IMR-90 (cell line): Measurements from ENCODE around the gene SPINT2. TPM values are rescaled to one million over a fixed set of nuclear protein-coding genes. Genes with fewer than 3 reads are reported as not detected.

ENCODE experiments used
- ATAC-seq: fragments of 200-7000 bp; cut with Tn5 transposase; 2 replicates; pipeline ENCODE4 v1.9.1; 2020; ENCODE audit warnings: low read depth, mild to moderate bottlenecking, moderate library complexity
- BruUV-seq: library from RNA; stranded (reverse); fragments of 400-500 nt; replicated peaks from 2 replicates; lab custom pipeline; 2021; lab: Mats Ljungman, UMichigan
- CTCF ChIA-PET: fragments of 300-600 bp; formaldehyde crosslinking; extraction: SDS; loops from one replicate; lab custom pipeline; 2021; ENCODE audit warnings: antibody characterized with exemption; lab: Yijun Ruan, JAX
- POLR2A ChIA-PET: fragments of 300-600 bp; sonication (Branson Sonifier 250); formaldehyde crosslinking; loops from one replicate; lab custom pipeline; 2022; ENCODE audit warnings: antibody characterized with exemption; ENCODE audit not compliant: unreplicated experiment; lab: Charles Lee
- DNase-seq: peaks from one replicate; pipeline ENCODE4 v3.0.0; 2013
- H2AFZ ChIP-seq: replicated peaks from 2 replicates; pipeline ENCODE3; 2013; ENCODE audit warnings: low read length, mild to moderate bottlenecking; ENCODE audit not compliant: poor library complexity
- H2AK5ac ChIP-seq: 2 replicates; pipeline ENCODE4 v1.6.1; 2013; ENCODE audit warnings: low read depth, low read length, inconsistent platforms
- H2AK9ac ChIP-seq: replicated peaks from 2 replicates; pipeline ENCODE3; 2013; ENCODE audit warnings: mild to moderate bottlenecking, low read depth, low read length, moderate library complexity; ENCODE audit not compliant: poor library complexity
- H2BK120ac ChIP-seq: 2 replicates; pipeline ENCODE4 v1.6.1; 2013; ENCODE audit warnings: low read depth, low read length, inconsistent platforms
- H2BK15ac ChIP-seq: 3 replicates; pipeline ENCODE4 v1.6.1; 2013; ENCODE audit warnings: low read depth, low read length, inconsistent platforms
- H2BK20ac ChIP-seq: 2 replicates; pipeline ENCODE4 v1.6.1; 2013; ENCODE audit warnings: low read depth, mild to moderate bottlenecking, inconsistent platforms, low read length, moderate library complexity
- H2BK5ac ChIP-seq: 2 replicates; pipeline ENCODE4 v1.6.1; 2013; ENCODE audit warnings: mild to moderate bottlenecking, low read depth, low read length, inconsistent platforms; ENCODE audit not compliant: poor library complexity, severe bottlenecking
- H3K14ac ChIP-seq: replicated peaks from 2 replicates; pipeline ENCODE4 v1.6.1; 2013; ENCODE audit warnings: low read depth, low read length, inconsistent platforms
- H3K18ac ChIP-seq: 2 replicates; pipeline ENCODE4 v1.6.1; 2013; ENCODE audit warnings: low read depth, low read length, control low read depth
- H3K23ac ChIP-seq: 2 replicates; pipeline ENCODE4 v1.6.1; 2013; ENCODE audit warnings: low read depth, low read length, inconsistent platforms
- H3K27ac ChIP-seq: 2 replicates; pipeline ENCODE4 v1.5.1; 2013; ENCODE audit warnings: mild to moderate bottlenecking, control low read depth, low read length; ENCODE audit not compliant: insufficient read depth
- H3K27me3 ChIP-seq: 2 replicates; pipeline ENCODE4 v1.6.1; 2013; ENCODE audit warnings: low read length; ENCODE audit not compliant: control insufficient read depth, insufficient read depth
- H3K36me3 ChIP-seq: 2 replicates; pipeline ENCODE4 v1.6.1; 2013; ENCODE audit warnings: low read length, mixed read lengths; ENCODE audit not compliant: control insufficient read depth, insufficient read depth
- H3K4ac ChIP-seq: 2 replicates; pipeline ENCODE4 v1.6.1; 2013; ENCODE audit warnings: low read depth, low read length, inconsistent platforms
- H3K4me1 ChIP-seq: 2 replicates; pipeline ENCODE4 v1.6.1; 2013; ENCODE audit warnings: low read length, mixed read lengths; ENCODE audit not compliant: control insufficient read depth, insufficient read depth
- H3K4me2 ChIP-seq: 2 replicates; pipeline ENCODE4 v1.6.1; 2013; ENCODE audit warnings: low read depth, mild to moderate bottlenecking, control low read depth, low read length, moderate library complexity
- H3K4me3 ChIP-seq: 2 replicates; pipeline ENCODE4 v1.5.1; 2013; ENCODE audit warnings: low read depth, mild to moderate bottlenecking, control low read depth, low read length, moderate library complexity; ENCODE audit not compliant: insufficient read depth
- H3K56ac ChIP-seq: 2 replicates; pipeline ENCODE4 v1.6.1; 2013; ENCODE audit warnings: low read length, inconsistent platforms; ENCODE audit not compliant: insufficient read depth; ENCODE audit errors: extremely low read depth
- H3K79me1 ChIP-seq, 2 experiments: 2 replicates each; pipeline ENCODE4 v1.6.1; 2013; ENCODE audit warnings: low read length in 2 of 2, inconsistent platforms in 1 of 2, low read depth in 1 of 2
- H3K9ac ChIP-seq: 2 replicates; pipeline ENCODE4 v1.6.1; 2013; ENCODE audit warnings: low read depth, low read length, control low read depth
- H3K9me1 ChIP-seq: 2 replicates; pipeline ENCODE4 v1.6.1; 2013; ENCODE audit warnings: low read length, inconsistent platforms; ENCODE audit not compliant: insufficient read depth
- H3K9me3 ChIP-seq: 2 replicates; pipeline ENCODE4 v1.6.1; 2013; ENCODE audit warnings: low read length; ENCODE audit not compliant: control insufficient read depth, insufficient read depth
- H4K20me1 ChIP-seq: 2 replicates; pipeline ENCODE4 v1.6.1; 2013; ENCODE audit warnings: low read length, inconsistent platforms; ENCODE audit not compliant: insufficient read depth
- H4K5ac ChIP-seq: 2 replicates; pipeline ENCODE4 v1.6.1; 2013; ENCODE audit warnings: mild to moderate bottlenecking, low read depth, low read length, control low read depth
- H4K8ac ChIP-seq, 2 experiments: 2 replicates each; pipeline ENCODE4 v1.6.1; 2013; ENCODE audit warnings: low read depth in 2 of 2, low read length in 2 of 2, control low read depth in 1 of 2, inconsistent platforms in 1 of 2
- H4K91ac ChIP-seq: 2 replicates; pipeline ENCODE4 v1.6.1; 2013; ENCODE audit warnings: low read depth, low read length, inconsistent platforms; ENCODE audit not compliant: insufficient read depth
- BHLHE40 ChIP-seq: fragments of 150-350 bp; IDR thresholded peaks from 2 replicates; pipeline ENCODE4 v1.6.1; 2016; ENCODE audit warnings: mild to moderate bottlenecking, low read depth, low read length
- SMC3 ChIP-seq: fragments of 150-350 bp; IDR thresholded peaks from 2 replicates; pipeline ENCODE4 v1.6.1; 2016; ENCODE audit warnings: low read depth, mild to moderate bottlenecking, antibody characterized with exemption, low read length, moderate library complexity
- WGBS, 2 experiments: methylation state at CpG; one replicate each; pipeline versions ENCODE4 v1.1.5 to v1.1.7; 2013; ENCODE audit warnings: missing lambda C conversion rate in 2 of 2; ENCODE audit not compliant: insufficient read length in 1 of 2; ENCODE audit errors: extremely low coverage in 2 of 2; 5-methylcytosine and 5-hydroxymethylcytosine counted together
- dilution Hi-C: fragments of 300-500 bp; cut with HindIII; formaldehyde crosslinking; loops from one replicate; pipeline ENCODE4 v1.14.3; 2018; ENCODE audit warnings: low sequenced_read_pairs; ENCODE audit not compliant: unreplicated experiment
- in situ Hi-C: fragments of 300-500 bp; cut with MboI; formaldehyde crosslinking; loops from 3 replicates; pipeline ENCODE4 v1.14.3; 2019; ENCODE audit warnings: low sequenced_read_pairs, inconsistent platforms, mixed read lengths
- intact Hi-C: fragments of 100-400 bp; cut with micrococcal nuclease; formaldehyde crosslinking; loops from 2 replicates; pipeline ENCODE4 v1.10.0; 2022
- polyA plus RNA-seq, 3 experiments: library from polyadenylated mRNA; depleted of rRNA; stranded (reverse); fragments of >200 nt; gene quantifications; 2 replicates each; pipeline ENCODE4 v1.2.3, GENCODE V29; 2012; ENCODE audit warnings: low replicate concordance in 1 of 3
- total RNA-seq: library from RNA; depleted of rRNA; stranded (reverse); fragments of >200 nt; gene quantifications from 2 replicates; pipeline ENCODE4 v1.2.3, GENCODE V29; 2012

The SPINT2 gene
- total and polyA plus RNA-seq, 2 of the 4 experiments (the other 2 are of a cell fraction): 0.54 to 1.2 TPM

DNA sequence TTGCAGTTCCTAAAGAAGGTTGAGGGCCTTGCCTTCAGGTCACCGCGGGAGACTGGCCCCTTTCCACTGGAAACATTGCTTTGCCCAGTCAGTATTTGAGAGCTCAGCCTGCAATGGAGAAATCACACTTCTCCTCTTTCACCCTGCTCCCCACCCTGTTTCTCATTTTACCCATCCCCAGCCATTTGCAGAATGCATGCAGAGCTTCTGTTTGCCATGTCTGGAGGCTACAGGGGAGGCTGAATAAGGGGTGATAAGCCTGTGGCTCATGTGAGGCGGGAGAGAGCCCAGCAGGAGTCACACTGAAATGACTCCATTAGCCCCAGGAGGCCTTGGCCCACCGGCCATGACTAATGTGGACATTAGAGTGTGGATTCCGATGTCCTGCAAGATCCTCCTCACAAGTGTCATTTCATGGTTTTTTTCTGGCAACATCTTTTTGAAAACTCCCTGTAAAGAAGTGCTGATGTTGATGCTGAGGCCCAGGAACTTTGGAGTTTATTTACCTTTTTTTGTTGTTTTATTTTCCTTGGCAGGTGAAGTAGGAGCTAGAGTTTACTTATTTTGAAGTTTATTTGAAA, 6.3 kb downstream of the SPINT2 start:
- POLR2A ChIA-PET: no interaction called here
- CTCF ChIA-PET: interaction anchor here (0.7 to 1.4 kb wide), 2 partner anchors 9 to 12 kb away, joined by 3 to 4 read pairs; no protein-coding TSS in a partner anchor

More for the DNA sequence above, 6.3 kb downstream of the SPINT2 start:
- peak overlapping the region; percentile 86 for H2BK5ac ChIP-seq
- DNase-seq (peak; percentile 56), ATAC-seq (peak; percentile 57)
- H3K4me3 ChIP-seq: no peak overlapping the region
- H3K9ac ChIP-seq: no peak overlapping the region
- no peak overlapping the region for H2AK5ac ChIP-seq
- H2AK9ac ChIP-seq: no peak overlapping the region
- peak overlapping the region in 1 of 2 experiments; percentile 48; a peak in 3 of 4 replicates for H4K8ac ChIP-seq
- H3K18ac ChIP-seq: peak overlapping the region; percentile 19
- H3K23ac ChIP-seq: peak overlapping the region; percentile 40
- dilution Hi-C loops (no loop called here), in situ Hi-C loops (no loop called here), intact Hi-C loops (no loop called here)
- BruUV-seq: no TSS peak
- H3K4me2 ChIP-seq: peak overlapping the region; percentile 11; the same call in 1 of the 2 replicates
- H3K4ac ChIP-seq: peak overlapping the region; percentile 65
- H2BK20ac ChIP-seq: peak overlapping the region; percentile 11; the same call in 1 of the 2 replicates
- H3K36me3 ChIP-seq: no peaks in the 10 kb centered on the region
- peak; percentile 46; the same call in 1 of the 2 replicates for TF ChIP-seq BHLHE40
- TF ChIP-seq SMC3: no peak
- H3K27ac ChIP-seq: no peak overlapping the region
- H3K9me3 ChIP-seq: no peaks in the 10 kb centered on the region
- peaks cover 19% of the 10 kb centered on the region for H3K4me1 ChIP-seq
- H3K9me1 ChIP-seq: peaks cover 15% of the 10 kb centered on the region; the same call in 1 of the 2 replicates
- H3K27me3 ChIP-seq: no peaks in the 10 kb centered on the region
- H2BK15ac ChIP-seq: peak overlapping the region; percentile 16; the same call in 1 of the 3 replicates
- H3K79me1 ChIP-seq: no peaks in the 10 kb centered on the region
- H4K91ac ChIP-seq: 0 out of 2 replicates have a peak overlapping the region, but pooled peaks have one; percentile 14
- H2AFZ ChIP-seq: peak overlapping the region; percentile 48
- peak overlapping the region; percentile 93; the same call in 1 of the 2 replicates for H3K14ac ChIP-seq
- no peaks in the 10 kb centered on the region for H4K20me1 ChIP-seq
- peak overlapping the region; percentile 80 for H2BK120ac ChIP-seq
- no CpG with 5 or more reads among the region's 5 CpGs for WGBS, 2 experiments
- peak overlapping the region; percentile 1 for H4K5ac ChIP-seq
- H3K56ac ChIP-seq: no peak overlapping the region
